AG09309 (cell line): ENCODE results near the gene SPATA9.

ENCODE experiments used
- DNase-seq: peaks from one replicate; pipeline ENCODE4 v3.0.0-alpha.2; 2010; ENCODE audit warnings: low read depth
- H3K4me3 ChIP-seq: 2 replicates; pipeline ENCODE4 v1.5.1; 2011; ENCODE audit warnings: mild to moderate bottlenecking, low read depth, low read length, moderate library complexity; ENCODE audit not compliant: control insufficient read depth
- TF ChIP-seq, protein P1 (sequence below): IDR thresholded peaks from 2 replicates; pipeline ENCODE4 v1.5.1; 2011; ENCODE audit warnings: mild to moderate bottlenecking, low read depth, low read length, inconsistent platforms; ENCODE audit not compliant: insufficient read depth, control insufficient read depth; ENCODE audit errors: missing control alignments

SPATA9 gene

GRCh38 chr5:95667678-95668077 lies 15.1 kb downstream of the SPATA9 start:
- no peak for DNase-seq
- TF ChIP-seq, protein P1, sequence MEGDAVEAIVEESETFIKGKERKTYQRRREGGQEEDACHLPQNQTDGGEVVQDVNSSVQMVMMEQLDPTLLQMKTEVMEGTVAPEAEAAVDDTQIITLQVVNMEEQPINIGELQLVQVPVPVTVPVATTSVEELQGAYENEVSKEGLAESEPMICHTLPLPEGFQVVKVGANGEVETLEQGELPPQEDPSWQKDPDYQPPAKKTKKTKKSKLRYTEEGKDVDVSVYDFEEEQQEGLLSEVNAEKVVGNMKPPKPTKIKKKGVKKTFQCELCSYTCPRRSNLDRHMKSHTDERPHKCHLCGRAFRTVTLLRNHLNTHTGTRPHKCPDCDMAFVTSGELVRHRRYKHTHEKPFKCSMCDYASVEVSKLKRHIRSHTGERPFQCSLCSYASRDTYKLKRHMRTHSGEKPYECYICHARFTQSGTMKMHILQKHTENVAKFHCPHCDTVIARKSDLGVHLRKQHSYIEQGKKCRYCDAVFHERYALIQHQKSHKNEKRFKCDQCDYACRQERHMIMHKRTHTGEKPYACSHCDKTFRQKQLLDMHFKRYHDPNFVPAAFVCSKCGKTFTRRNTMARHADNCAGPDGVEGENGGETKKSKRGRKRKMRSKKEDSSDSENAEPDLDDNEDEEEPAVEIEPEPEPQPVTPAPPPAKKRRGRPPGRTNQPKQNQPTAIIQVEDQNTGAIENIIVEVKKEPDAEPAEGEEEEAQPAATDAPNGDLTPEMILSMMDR = no peak
- H3K4me3 ChIP-seq = no peak overlapping the region

DNA sequence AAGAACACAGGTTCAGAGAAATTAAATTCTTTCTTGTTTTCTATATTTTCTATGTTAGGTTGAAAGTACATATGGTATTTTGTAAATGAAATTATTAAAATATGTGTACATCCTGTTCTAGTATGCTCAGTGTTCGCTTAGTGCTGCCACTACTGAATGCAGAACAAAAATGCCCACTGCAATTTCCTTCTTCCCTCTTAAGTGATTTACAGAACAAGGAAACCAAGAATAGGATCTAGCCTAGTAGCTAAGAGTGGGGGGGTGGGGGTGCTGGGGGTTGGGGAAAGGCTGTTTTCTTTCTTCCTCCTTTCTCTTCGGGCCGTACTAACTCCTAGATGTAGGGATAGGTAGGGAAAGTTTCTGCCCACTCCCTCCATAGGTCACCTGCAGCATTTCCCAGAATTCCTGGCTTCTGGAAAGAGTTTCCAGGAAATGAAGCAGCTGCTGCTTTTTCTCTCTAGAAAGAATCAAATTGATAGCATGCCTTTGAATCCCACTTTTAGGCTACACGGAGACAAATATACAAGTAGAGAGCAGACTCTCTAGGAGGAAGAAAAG lies 15.7 kb downstream of the SPATA9 start:
- TF ChIP-seq, protein P1 = no peak
- no peak for DNase-seq
- H3K4me3 ChIP-seq = no peak overlapping the region

DNA sequence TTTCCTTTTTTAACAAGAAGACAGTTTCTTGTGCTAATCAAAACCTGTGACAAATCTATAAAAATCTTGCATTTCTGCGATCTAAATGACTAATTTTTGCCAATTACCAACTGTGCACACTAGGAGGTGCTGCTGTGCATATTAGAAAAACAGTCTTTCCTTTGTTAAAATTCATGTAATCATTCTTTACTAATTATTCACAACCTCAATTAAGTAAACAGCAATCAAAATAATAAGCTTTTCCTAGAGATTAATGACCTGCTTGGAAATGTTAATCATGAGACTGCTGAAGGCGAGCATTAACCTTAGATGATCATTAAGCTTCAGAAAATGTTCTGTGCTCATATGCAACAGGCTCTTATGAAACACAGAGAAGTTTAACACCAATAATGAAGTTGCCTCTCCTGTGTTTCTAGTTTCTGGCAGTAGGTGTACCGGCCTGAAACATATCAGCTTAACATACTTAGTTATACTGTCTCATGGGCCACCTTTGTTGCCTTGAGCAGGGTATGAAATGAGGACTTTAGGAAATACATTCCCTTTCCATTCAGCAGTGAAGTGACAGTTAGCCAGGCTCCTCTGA lies 18.5 kb downstream of the SPATA9 start:
- H3K4me3 ChIP-seq = no peak overlapping the region
- DNase-seq = no peak
- TF ChIP-seq, protein P1 = peak; percentile 67

- no peak for DNase-seq
- no peak overlapping the region for H3K4me3 ChIP-seq
- TF ChIP-seq, protein P1 = no peak
Measured at GRCh38 chr5:95662946-95663345, 19.8 kb downstream of the SPATA9 start.

DNA sequence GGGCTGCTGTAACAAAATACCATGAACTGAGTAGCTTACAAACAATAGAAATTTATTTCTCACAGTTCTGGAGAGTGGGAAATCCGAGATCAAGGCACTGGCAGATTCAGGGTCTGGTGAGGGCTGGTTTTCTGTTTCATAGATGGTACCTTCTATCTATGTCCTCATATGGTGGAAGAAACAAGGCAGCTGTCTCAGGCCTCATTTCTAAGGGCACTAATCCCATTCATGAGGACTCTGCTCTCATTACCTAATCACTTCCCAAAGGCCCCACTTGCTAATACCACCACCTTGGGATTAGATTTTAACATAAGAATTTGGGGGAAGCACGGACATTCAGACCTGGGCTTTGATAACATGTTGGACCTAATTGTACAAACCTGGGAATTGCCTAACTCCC lies 22.7 kb downstream of the SPATA9 start:
- TF ChIP-seq, protein P1 = no peak
- DNase-seq = no peak
- no peak overlapping the region for H3K4me3 ChIP-seq

DNA sequence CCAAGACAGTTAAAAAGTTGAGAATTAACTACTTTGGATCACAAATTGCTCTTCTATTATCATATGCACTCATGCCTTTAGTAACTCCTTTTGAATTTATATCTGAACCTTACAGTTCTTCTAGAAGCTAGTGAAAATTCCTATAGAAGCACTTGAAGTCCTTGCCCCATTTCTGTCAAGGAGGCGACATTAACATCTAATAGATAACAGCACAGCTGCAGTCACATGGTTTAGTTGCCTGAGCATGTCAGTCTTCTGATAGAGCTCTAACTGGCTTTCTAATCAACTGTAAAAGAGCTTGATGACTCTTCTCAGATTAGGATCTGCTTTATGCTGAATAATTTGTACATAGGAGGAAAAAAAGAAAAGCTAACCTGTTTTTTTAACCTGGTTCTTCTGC lies 27.2 kb downstream of the SPATA9 start:
- DNase-seq = no peak
- no peak overlapping the region for H3K4me3 ChIP-seq
- TF ChIP-seq, protein P1 = no peak
